Stomach (tissue), 9 donors: Measurements from ENCODE around the gene NPC2. TPM values are rescaled to one million over a fixed set of nuclear protein-coding genes. Genes with fewer than 3 reads are reported as not detected.

ENCODE experiments used
- DNase-seq, 2 donors: peaks; one replicate each; pipeline versions ENCODE4 v3.0.0 to v3.0.0-alpha.2; 2013 to 2019
- H3K27ac ChIP-seq, 5 donors: fragments of 200-600 bp in 4 of 5; sonication (generic) in 4 of 5; one replicate each; pipeline ENCODE4 v1.5.1; 2013 to 2019; ENCODE audit warnings: mild to moderate bottlenecking in 1 of 5, moderate library complexity in 1 of 5
- H3K27me3 ChIP-seq, 3 donors: fragments of 200-600 bp; sonication (generic); one replicate each; pipeline ENCODE4 v1.5.1; 2017 to 2019; ENCODE audit warnings: mixed run types in 1 of 3
- H3K36me3 ChIP-seq, 4 donors: fragments of 200-600 bp; sonication (generic); 1 replicate in 3 of 4; 2 replicates in 1 of 4; pipeline ENCODE4 v1.5.1; 2016 to 2019
- H3K4me1 ChIP-seq, 4 donors: fragments of 200-600 bp; sonication (generic); one replicate each; pipeline ENCODE4 v1.5.1; 2016 to 2019
- H3K4me3 ChIP-seq, 4 donors: fragments of 200-600 bp; sonication (generic) in 3 of 4; one replicate each; pipeline ENCODE4 v1.5.1; 2016 to 2019; ENCODE audit warnings: mild to moderate bottlenecking in 1 of 4
- H3K9me3 ChIP-seq, 4 donors: fragments of 200-600 bp; sonication (generic); one replicate each; pipeline ENCODE4 v1.5.1; 2016 to 2019
- CTCF ChIP-seq, 7 experiments: fragments of 450-650 bp in 4 of 7; fragments of 200-600 bp in 3 of 7; sonication (generic) in 3 of 7; IDR thresholded peaks; one replicate each; pipeline ENCODE4 v1.5.1; 2016 to 2019; ENCODE audit warnings: antibody characterized with exemption in 7 of 7, control low read depth in 2 of 7, mild to moderate bottlenecking in 1 of 7
- EP300 ChIP-seq: sonication (generic); formaldehyde crosslinking; IDR thresholded peaks from one replicate; pipeline ENCODE4 v1.6.1; 2017; ENCODE audit warnings: antibody characterized with exemption
- POLR2A ChIP-seq, 4 donors: fragments of 450-650 bp; IDR thresholded peaks; one replicate each; pipeline ENCODE4 v1.6.1; 2016; ENCODE audit warnings: antibody characterized with exemption in 4 of 4, control low read depth in 2 of 4, mild to moderate bottlenecking in 1 of 4, moderate library complexity in 1 of 4
- POLR2AphosphoS5 ChIP-seq, 3 donors: sonication (generic); formaldehyde crosslinking; IDR thresholded peaks; one replicate each; pipeline ENCODE4 v1.6.1; 2016; ENCODE audit warnings: antibody characterized with exemption in 3 of 3
- WGBS, 5 donors: extraction: QIAGEN DNeasy Blood & Tissue Kit in 3 of 5; methylation state at CpG; one replicate each; pipeline versions ENCODE4 v1.1.5 to v1.1.7; 2013 to 2018; 5-methylcytosine and 5-hydroxymethylcytosine counted together
- intact Hi-C: fragments of 100-400 bp; cut with DNase I; formaldehyde crosslinking; loops from one replicate; pipeline ENCODE4 v1.15.1; 2023; ENCODE audit warnings: low total_unique reads
- polyA plus RNA-seq, 3 donors: library from polyadenylated mRNA; stranded (reverse); fragments of 200-250 nt; gene quantifications; one replicate each; pipeline ENCODE4 v1.2.3, GENCODE V29; 2013
- total RNA-seq, 5 donors: library from RNA; depleted of rRNA; stranded (reverse); fragments of >200 nt; gene quantifications; one replicate each; pipeline versions ENCODE4 v1.1.0 to v1.2.3, GENCODE V29; 2014 to 2016
- donor health status: healthy with polysubstance abuse.
- donor health status: Bipolar disorder and iron deficiency.
- donor health status: healthy.

NPC2 gene
- total and polyA plus RNA-seq, 8 donors: 62.6 to 186 (median 129) TPM

DNA sequence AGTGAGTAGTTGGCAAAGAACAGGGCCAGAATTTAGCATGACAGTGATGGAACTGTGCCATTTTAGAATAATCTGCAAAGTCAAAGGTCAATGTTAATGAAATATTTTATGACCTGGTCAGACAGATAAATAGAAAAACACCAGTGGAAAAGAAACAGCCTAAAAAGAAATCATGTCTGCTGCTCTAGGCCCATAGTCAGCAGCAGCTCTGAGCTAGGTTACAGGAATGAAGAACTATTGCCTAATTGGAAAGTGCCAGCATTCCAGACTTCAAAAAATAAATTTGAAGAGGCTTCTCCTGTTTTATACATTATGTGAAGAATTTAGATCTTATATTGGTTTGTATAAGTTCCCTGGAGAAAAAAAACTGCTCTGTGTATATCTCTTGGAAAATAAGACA is 9.8 kb downstream of the NPC2 start:
- no peak for DNase-seq
- H3K4me3 ChIP-seq: no peak overlapping the region
- no peaks in the 10 kb centered on the region for H3K27me3 ChIP-seq
- no peak overlapping the region for H3K27ac ChIP-seq
- no peaks in the 10 kb centered on the region for H3K9me3 ChIP-seq
- H3K36me3 ChIP-seq: peaks cover 48 to 90% (median 81%) of the 10 kb centered on the region in 4 donors
- no peak for TF ChIP-seq CTCF (IDR thresholded peaks at IDR 0.05)
- H3K4me1 ChIP-seq: peaks cover 0 to 10% (median 0%) of the 10 kb centered on the region in 4 donors
- intact Hi-C loops: no loop called here

DNA sequence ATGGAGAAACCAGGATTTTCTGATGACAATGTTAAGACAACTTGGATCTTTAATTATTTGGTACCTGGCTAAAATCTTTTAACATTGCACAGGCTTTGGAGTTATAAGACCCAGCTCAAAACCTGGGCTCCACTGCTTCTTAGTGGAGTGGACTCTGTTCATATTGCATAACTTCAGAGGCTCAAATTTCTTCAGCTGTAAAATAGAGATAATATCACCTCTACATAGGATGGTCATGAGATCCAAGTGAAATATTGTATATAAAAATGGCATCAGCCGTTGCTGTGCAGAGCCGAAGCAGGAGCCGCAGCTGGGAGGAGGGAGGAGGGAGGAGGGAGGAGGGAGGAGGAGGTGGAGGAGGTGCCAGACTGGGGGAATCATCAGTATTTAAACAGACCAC is 10.5 kb downstream of the NPC2 start:
- Histone ChIP-seq H3K27ac (no peak overlapping the region), H3K36me3 (peaks cover 48 to 88% (median 84%) of the 10 kb centered on the region in 4 donors), H3K4me3 (no peak overlapping the region), H3K9me3 (no peaks in the 10 kb centered on the region), H3K27me3 (no peaks in the 10 kb centered on the region), H3K4me1 (peaks cover 0 to 2% (median 0%) of the 10 kb centered on the region in 4 donors)
- intact Hi-C loops: no loop called here
- WGBS, 5 donors: 86 to 96% (median 88%) methylated on average over 3 of the region's 3 CpGs
- TF ChIP-seq POLR2A (IDR thresholded peaks at IDR 0.05) (no peak), EP300 (no peak), CTCF (IDR thresholded peaks at IDR 0.05) (no peak), POLR2AphosphoS5 (IDR thresholded peaks at IDR 0.05) (no peak)
- DNase-seq: no peak

- H3K4me1 ChIP-seq: no peaks in the 10 kb centered on the region
- H3K36me3 ChIP-seq: peaks cover 48 to 94% (median 90%) of the 10 kb centered on the region in 4 donors
- no peak for TF ChIP-seq EP300
- TF ChIP-seq POLR2A (IDR thresholded peaks at IDR 0.05): no peak
- no peak for TF ChIP-seq POLR2AphosphoS5 (IDR thresholded peaks at IDR 0.05)
- TF ChIP-seq CTCF (IDR thresholded peaks at IDR 0.05): no peak
- no peak for DNase-seq
- H3K27me3 ChIP-seq: no peaks in the 10 kb centered on the region
- WGBS, 5 donors: 84 to 92% (median 87%) methylated on average over 4 of the region's 4 CpGs
- no peaks in the 10 kb centered on the region for H3K9me3 ChIP-seq
- H3K4me3 ChIP-seq: no peak overlapping the region
- intact Hi-C loops: no loop called here
- H3K27ac ChIP-seq: no peak overlapping the region
Observed at GRCh38 chr14:74480046-74480445, 13.1 kb downstream of the NPC2 start.

- TF ChIP-seq POLR2A (IDR thresholded peaks at IDR 0.05): no peak
- peak in 5 of 7 experiments; percentile 32 to 54 (median 34) for TF ChIP-seq CTCF (IDR thresholded peaks at IDR 0.05)
- Histone ChIP-seq H3K4me3 (no peak overlapping the region), H3K27ac (no peak overlapping the region), H3K9me3 (no peaks in the 10 kb centered on the region), H3K36me3 (peaks cover 44 to 96% (median 90%) of the 10 kb centered on the region in 4 donors), H3K4me1 (no peaks in the 10 kb centered on the region), H3K27me3 (no peaks in the 10 kb centered on the region)
- DNase-seq: peak in 1 of 2 donors; percentile 59
- WGBS, 5 donors: 95 to 98% (median 96%) methylated on average over 2 of the region's 2 CpGs
- intact Hi-C loops: no loop called here
Observed at GRCh38 chr14:74478996-74479635, 14.0 kb downstream of the NPC2 start.
